ENCODE data around the gene SLC43A1.

SLC43A1 gene

GRCh38 chr11:57479911-57480310 lies 35.6 kb downstream of the SLC43A1 start:
- FAIRE-seq (no peak), DNase-seq (ENCODE audit: low spot score) (no peak)

DNA sequence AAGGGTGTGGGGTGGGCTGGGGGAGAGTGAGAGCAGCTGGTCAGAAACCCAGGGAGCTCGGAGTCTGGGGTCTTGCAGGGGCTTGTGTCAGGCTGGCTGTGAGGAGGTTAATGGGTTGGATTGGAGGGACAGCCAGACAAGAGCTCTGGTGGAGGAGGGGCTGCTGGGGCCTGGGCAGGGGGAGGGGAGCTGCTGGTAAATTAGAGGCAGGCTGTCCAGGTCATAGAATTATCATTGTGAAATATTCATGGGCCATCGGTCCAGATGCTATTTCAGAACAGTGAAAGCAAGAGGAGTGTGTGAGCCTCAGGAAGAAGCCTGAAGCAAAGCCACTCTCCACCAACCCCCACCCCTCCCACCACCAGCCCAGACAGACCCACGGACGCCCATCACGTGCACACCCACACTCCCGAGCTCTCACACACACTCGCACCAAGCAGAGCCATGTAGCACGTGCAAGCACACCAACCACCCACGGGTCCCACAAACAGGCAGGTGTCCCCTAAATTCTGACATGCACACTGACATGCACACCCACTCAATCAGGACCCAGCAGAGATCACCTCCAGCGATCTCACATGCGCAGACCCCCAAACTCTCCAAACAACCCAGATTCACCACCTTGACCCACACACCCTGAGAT lies 36.4 kb downstream of the SLC43A1 start:
- FAIRE-seq: no peak
- no peak for DNase-seq (ENCODE audit: low spot score)

- FAIRE-seq (no peak), DNase-seq (ENCODE audit: low spot score) (no peak)
Measured at GRCh38 chr11:57477507-57478189, 37.9 kb downstream of the SLC43A1 start.

DNA sequence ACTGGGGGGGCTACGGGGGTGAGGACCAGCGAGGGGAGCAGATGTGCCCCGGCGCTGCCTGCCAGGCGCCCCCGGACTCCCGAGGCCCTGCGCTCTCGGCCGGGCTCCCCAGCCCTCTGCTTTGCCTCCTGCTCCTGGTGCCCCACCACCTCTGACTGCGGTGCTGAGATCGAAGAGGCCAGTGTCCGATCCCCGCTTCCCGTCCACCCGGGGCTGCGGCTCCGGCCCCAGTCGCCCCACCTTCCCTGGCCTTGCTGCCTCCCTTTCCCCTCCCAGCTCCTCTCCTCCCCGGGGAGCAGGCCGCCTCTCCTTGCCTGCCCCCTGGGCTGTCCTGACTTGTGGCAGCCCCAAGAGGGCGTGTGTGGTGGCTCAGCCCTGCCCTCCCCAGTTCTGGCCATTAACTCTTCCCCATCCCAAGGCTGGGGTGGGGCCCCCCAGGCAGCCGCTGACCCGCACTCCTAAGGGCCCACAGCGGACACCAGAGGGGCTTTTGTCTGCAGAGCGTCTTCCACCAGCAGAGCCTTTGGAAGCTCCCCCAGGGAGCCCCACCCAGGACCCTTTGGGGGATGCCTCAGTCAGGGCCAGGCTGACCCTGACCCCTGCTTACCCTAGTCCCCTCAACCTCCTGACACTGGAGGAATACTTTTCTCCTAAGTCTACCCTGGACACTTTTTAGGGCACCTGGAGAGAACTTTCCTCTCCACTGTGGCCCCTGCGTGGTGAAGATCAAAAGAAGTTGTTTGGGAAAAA lies 38.6 kb downstream of the SLC43A1 start:
- DNase-seq (ENCODE audit: low spot score): no peak

GRCh38 chr11:57476047-57476756 lies 39.3 kb downstream of the SLC43A1 start:
- no peak for DNase-seq (ENCODE audit: low spot score)
- FAIRE-seq: no peak

More for the DNA sequence above, 38.6 kb downstream of the SLC43A1 start:
- no peak for FAIRE-seq

DNA sequence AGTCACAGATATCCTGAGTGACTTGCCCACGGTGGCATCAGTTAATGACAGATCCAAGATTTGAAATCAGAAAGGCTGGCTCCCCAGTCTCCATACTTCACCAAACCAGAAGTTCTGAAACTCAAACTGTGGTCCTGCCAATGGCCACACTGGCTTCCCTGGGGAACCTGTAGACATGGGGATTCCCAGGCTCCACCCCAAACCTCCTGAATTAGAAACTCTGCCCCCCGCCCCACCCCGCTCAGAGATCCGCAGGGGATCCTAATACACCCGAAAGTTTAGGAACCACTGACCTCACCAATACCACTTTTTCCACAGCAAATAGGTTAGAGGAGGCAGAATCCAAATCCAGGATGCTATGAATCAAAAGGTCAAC lies 39.8 kb downstream of the SLC43A1 start:
- DNase-seq (ENCODE audit: low spot score) (no peak), FAIRE-seq (no peak)

GRCh38 chr11:57475191-57475590 lies 40.3 kb downstream of the SLC43A1 start:
- DNase-seq (ENCODE audit: low spot score): no peak
- FAIRE-seq: no peak

GRCh38 chr11:57474803-57475115 lies 40.7 kb downstream of the SLC43A1 start:
- FAIRE-seq (no peak), DNase-seq (ENCODE audit: low spot score) (no peak)

DNA sequence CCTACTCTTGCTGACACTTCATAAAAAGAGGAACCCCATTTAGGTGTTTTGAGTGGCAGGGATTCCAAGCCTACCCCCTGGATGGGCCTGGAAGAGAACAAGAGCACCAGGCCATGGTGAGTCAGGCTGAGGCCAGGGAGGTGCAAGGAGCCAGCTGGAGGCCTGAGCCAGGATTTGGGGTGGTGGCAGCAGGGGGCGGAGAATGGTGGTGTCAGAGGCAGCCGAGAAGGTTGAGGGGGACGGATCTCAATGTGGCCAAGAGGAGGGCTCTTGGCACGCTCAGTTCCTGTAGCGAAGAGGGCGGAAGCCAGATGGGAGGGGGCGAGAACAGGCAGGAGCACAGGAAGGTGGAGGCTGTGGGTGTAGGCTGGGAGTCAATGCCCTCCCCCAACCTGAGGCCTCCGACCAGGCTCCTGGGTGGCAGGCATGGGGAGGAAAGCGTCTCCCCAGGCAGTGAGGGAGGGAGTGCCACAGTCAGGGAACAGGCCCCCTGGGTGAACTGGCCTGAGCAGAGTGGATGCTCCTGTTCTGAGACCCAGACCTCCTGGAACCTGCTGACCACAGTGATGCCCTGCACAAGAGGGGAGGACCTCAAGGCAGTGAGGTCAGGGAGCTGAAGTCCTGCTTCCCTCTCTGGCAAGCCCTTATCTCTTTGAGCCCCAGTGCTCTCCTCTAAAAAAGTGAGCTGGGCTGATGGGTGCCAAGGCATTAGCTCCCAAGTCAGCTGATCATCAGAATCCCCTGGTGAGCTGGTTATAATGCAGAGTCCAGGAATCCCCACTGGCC lies 41.3 kb downstream of the SLC43A1 start:
- no peak for DNase-seq (ENCODE audit: low spot score)
- FAIRE-seq: no peak

DNA sequence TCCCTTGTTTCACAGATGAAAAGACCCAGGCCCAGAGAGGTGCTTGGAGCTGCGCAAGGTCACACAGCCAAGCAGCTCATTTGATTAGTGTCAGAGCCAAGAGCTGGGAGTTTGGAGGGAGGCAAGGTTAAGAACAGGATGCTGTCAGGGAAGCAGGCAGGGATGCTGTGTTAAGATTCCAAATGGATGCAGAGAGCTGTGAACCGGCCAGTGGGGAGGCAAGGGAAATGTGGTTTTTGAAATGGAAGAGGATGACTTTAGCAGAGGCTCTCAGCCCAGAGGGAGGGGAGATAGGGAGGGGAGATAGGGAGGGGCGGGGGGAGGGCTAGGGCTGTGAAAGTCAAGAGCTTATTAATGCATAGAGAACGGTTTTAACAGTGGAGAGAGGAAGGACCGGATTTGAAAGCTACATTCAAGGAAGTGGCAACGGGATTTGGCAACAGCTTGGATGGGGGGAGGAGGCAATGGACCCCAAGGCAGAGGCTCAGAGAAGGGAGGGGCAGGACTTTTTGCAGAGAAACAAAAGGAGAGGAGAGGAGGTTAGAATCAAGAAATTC lies 42.1 kb downstream of the SLC43A1 start:
- DNase-seq (ENCODE audit: low spot score): no peak
- FAIRE-seq: no peak

- DNase-seq (ENCODE audit: low spot score) (no peak), FAIRE-seq (no peak)
Measured at GRCh38 chr11:57471496-57471895, 44.0 kb downstream of the SLC43A1 start.

GRCh38 chr11:57469268-57469667 lies 46.2 kb downstream of the SLC43A1 start:
- no peak for DNase-seq (ENCODE audit: low spot score)
- no peak for FAIRE-seq

DNA sequence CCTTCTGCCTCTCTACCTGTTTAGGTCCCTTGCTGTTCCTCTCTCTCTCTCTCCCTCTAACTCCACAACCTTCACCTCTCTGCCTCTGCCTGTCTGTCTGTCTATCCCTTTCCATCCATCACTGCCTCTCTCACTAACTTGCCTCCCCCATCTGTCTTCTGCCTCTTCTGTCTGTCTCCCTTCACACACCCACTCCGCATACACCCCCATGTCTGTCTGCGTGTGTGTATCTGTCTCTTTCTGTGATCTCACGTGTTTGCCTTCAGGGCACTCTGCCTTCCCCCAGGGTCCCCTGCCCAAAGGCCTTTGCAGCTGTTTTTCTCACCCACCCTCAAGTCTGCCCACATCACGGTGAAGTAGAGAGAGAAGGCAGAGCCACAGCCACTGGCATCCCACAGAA lies 47.2 kb downstream of the SLC43A1 start:
- peak; percentile 5 for FAIRE-seq
- DNase-seq (ENCODE audit: low spot score): no peak

- DNase-seq (ENCODE audit: low spot score): no peak
- no peak for FAIRE-seq
Measured at GRCh38 chr11:57467508-57468157, 47.9 kb downstream of the SLC43A1 start.

GRCh38 chr11:57466680-57467079 lies 48.8 kb downstream of the SLC43A1 start:
- FAIRE-seq: no peak
- DNase-seq (ENCODE audit: low spot score): no peak

DNA sequence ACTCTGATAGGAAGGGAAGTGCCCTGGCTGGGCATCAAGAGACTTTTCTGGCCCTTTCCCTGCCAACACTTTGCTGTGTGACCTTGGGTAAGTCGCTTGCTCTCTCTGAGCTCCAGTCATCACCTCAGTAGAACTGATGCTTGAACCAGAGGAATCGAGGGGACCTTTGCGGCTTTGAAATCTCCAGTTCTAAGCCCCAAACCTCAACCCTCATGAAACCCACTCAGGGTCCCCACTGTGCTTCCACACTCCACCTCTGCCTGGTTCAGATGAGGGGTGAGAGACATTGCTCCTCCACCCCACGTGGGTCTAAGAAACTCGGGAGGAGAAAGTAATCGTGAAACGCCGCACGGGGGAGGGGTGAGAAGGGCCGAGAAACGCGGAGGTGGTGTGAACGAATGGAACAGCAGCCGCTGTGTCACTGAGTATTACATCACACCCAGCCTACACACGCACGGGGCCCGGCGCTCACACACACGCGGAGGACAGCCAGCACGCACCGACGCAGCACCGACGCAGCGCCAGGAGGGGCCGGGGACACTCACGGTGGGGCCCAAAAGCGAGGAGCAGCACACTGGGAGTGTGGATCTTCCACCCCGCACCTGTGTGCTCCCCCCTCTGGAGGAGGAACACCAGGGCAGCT lies 50.8 kb downstream of the SLC43A1 start:
- FAIRE-seq: no peak
- no peak for DNase-seq (ENCODE audit: low spot score)

DNA sequence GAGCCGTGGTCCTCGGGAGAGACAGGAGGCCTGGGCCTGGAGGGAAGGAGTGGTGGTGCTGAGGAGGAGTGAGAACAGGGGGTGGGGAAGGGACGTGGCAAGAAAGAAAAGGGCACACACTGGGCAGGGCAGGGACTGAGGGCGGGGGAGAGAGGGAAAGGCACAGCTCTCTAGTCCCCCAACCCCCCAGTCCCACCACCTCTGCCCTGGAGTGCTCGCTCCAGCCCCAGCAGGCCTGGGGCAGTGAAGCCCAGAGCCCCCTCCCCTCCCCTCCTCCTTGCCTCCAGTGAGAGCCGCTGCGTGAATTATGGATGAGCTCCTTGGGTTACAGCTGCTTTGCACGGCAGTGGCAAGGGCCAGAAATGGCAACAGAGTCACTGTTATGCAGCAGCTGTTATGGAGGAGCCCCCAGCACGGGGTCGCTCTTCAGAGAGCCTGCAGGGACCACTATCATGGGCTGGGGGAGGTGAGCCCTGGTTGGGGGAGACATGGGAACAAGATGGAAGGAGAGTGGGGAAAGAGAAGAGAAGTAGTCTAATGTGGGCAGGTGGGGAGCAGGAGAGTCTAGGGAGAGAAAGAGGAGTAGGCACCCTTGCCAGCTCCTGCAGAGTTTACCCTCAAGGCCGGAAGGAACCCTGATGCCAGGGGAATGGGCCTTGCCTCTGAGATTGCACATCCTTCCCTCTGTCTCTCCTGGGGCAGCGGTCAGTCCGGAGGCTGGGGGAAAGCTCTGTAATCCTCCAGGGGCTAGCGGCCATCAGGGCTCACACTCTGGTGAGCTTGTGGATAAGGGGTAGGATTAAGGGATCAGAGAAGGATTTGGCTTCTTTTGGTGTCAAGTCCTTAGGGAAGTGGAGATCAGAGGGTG lies 51.6 kb downstream of the SLC43A1 start:
- DNase-seq (ENCODE audit: low spot score): no peak

DNA sequence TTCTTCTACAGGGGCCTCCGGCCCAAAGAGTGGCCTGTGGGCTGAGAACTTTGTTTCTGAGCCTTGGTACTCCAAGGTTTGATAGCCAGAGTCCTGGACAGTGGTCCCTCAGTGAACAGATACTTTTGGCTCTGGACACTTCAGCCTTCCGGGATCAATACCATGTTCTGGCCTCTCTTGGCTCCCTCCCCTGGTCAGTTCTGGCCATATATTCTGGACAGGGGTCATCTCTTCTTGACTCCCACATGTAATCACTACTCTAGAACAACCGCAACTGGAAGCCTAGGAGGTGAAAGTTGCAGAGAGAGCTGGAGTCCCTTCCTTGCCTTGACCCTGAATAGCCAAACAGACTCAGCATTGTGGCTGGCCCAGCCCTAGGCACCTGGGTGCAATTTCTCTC lies 52.9 kb downstream of the SLC43A1 start:
- FAIRE-seq: no peak
- DNase-seq (ENCODE audit: low spot score): no peak

More for the DNA sequence above, 51.6 kb downstream of the SLC43A1 start:
- no peak for FAIRE-seq
